HG03342 (cell line): ENCODE measurements around the gene CCDC57.

ENCODE experiments used
- ATAC-seq: cut with Tn5 transposase; IDR thresholded peaks from one replicate; pipeline ENCODE4 v1.9.1; 2021; ENCODE audit warnings: mild to moderate bottlenecking, moderate library complexity; ENCODE audit not compliant: unreplicated experiment

CCDC57 gene

GRCh38 chr17:82097919-82098168 lies 114.8 kb downstream of the CCDC57 start:
- no peak for ATAC-seq

GRCh38 chr17:82097184-82097918 lies 115.3 kb downstream of the CCDC57 start:
- ATAC-seq = peak; percentile 5

- no peak for ATAC-seq
Observed at GRCh38 chr17:82096709-82097183, 115.9 kb downstream of the CCDC57 start.

GRCh38 chr17:82095777-82096708 lies 116.6 kb downstream of the CCDC57 start:
- ATAC-seq = no peak

- no peak for ATAC-seq
Observed at GRCh38 chr17:82094931-82095776, 117.5 kb downstream of the CCDC57 start.

- no peak for ATAC-seq
Observed at GRCh38 chr17:82092995-82093751, 119.5 kb downstream of the CCDC57 start.

GRCh38 chr17:82092628-82092994 lies 120.0 kb downstream of the CCDC57 start:
- no peak for ATAC-seq

- ATAC-seq = no peak
Observed at GRCh38 chr17:82092094-82092586, 120.5 kb downstream of the CCDC57 start.

GRCh38 chr17:82091264-82092066 lies 121.2 kb downstream of the CCDC57 start:
- ATAC-seq = no peak

- ATAC-seq = no peak
Observed at GRCh38 chr17:82090549-82091263, 121.9 kb downstream of the CCDC57 start.

- ATAC-seq = no peak
Observed at GRCh38 chr17:82089723-82090548, 122.7 kb downstream of the CCDC57 start.

GRCh38 chr17:82088838-82089722 lies 123.6 kb downstream of the CCDC57 start:
- no peak for ATAC-seq

- ATAC-seq = no peak
Observed at GRCh38 chr17:82087961-82088837, 124.4 kb downstream of the CCDC57 start.

GRCh38 chr17:82086941-82087906 lies 125.4 kb downstream of the CCDC57 start:
- ATAC-seq = no peak
